Loucy (cell line): ENCODE data around the gene BRWD1.

Experiments
- CTCF ChIP-seq: fragments of 200-600 bp; sonication (generic); conservative IDR thresholded peaks from 2 replicates; pipeline ENCODE4 v1.5.1; 2014; ENCODE audit warnings: mild to moderate bottlenecking, antibody characterized with exemption, low read length
- EZH2phosphoT487 ChIP-seq: fragments of 200-600 bp; IDR thresholded peaks from 2 replicates; pipeline ENCODE4 v1.6.1; 2018; ENCODE audit warnings: antibody characterized with exemption, mild to moderate bottlenecking, moderate library complexity, borderline replicate concordance

- TF ChIP-seq CTCF (no peak), EZH2phosphoT487 (no peak)
These were observed 6.0 kb downstream of the BRWD1 start for GRCh38 chr21:39307466-39307865.
